Muscle layer of colon (tissue), 2 donors: ENCODE measurements around the gene ARID1B.

Experiments
- H3K27ac ChIP-seq: one replicate; pipeline ENCODE4 v1.7.0; 2013; ENCODE audit warnings: low read depth, mild to moderate bottlenecking, low read length, moderate library complexity
- H3K27me3 ChIP-seq, 2 donors: one replicate each; pipeline ENCODE4 v1.7.0; 2013; ENCODE audit warnings: low read length in 2 of 2, mild to moderate bottlenecking in 2 of 2; ENCODE audit not compliant: insufficient read depth in 2 of 2, control insufficient read depth in 1 of 2
- H3K36me3 ChIP-seq: one replicate; pipeline ENCODE4 v1.7.0; 2013; ENCODE audit warnings: mild to moderate bottlenecking, low read length; ENCODE audit not compliant: insufficient read depth
- H3K4me1 ChIP-seq: one replicate; pipeline ENCODE4 v1.7.0; 2013; ENCODE audit warnings: mild to moderate bottlenecking, low read length; ENCODE audit not compliant: insufficient read depth
- H3K4me3 ChIP-seq, 2 donors: one replicate each; pipeline ENCODE4 v1.7.0; 2013; ENCODE audit warnings: low read length in 2 of 2, low read depth in 1 of 2, mild to moderate bottlenecking in 1 of 2, moderate library complexity in 1 of 2
- H3K9ac ChIP-seq: one replicate; pipeline ENCODE4 v1.7.0; 2013; ENCODE audit warnings: low read length
- H3K9me3 ChIP-seq: one replicate; pipeline ENCODE4 v1.7.0; 2013; ENCODE audit warnings: mild to moderate bottlenecking, low read length
- donor health status: abdominal sarcoma.
- donor health status: Adenocarcinoma of cecum.

Gene ARID1B

DNA sequence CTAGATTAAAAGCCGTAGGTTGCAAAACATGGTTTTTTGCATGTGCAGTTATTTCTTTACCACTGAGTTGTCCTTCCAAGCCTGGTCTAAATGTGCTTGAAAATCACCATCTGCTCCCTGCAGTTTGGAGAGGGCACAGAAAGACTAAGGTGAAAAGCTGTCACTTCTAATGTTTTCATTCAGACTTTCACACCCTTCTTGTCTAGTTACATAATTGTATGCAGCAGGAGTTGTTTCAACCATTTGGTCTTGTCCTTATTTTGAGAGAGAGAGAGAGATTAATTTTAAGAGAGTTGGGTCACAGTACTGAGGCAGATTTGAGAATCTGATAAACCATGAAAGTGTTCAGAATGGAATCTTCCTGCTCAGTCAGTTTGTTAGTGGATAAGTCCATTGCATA, 82.5 kb downstream of the ARID1B start:
- no peaks in the 10 kb centered on the region for H3K9me3 ChIP-seq
- no peak overlapping the region for H3K4me3 ChIP-seq
- H3K4me1 ChIP-seq, result peaks cover 34% of the 10 kb centered on the region
- no peaks in the 10 kb centered on the region for H3K27me3 ChIP-seq
- H3K36me3 ChIP-seq, result no peaks in the 10 kb centered on the region
- H3K27ac ChIP-seq, result no peak overlapping the region
- no peak overlapping the region for H3K9ac ChIP-seq

- no peak overlapping the region for H3K9ac ChIP-seq
- no peaks in the 10 kb centered on the region for H3K27me3 ChIP-seq
- H3K4me1 ChIP-seq, result peaks cover 45% of the 10 kb centered on the region
- H3K4me3 ChIP-seq, result no peak overlapping the region
- H3K27ac ChIP-seq, result no peak overlapping the region
- H3K9me3 ChIP-seq, result no peaks in the 10 kb centered on the region
- no peaks in the 10 kb centered on the region for H3K36me3 ChIP-seq
Observed at GRCh38 chr6:156862711-156863110, 85.5 kb downstream of the ARID1B start.

DNA sequence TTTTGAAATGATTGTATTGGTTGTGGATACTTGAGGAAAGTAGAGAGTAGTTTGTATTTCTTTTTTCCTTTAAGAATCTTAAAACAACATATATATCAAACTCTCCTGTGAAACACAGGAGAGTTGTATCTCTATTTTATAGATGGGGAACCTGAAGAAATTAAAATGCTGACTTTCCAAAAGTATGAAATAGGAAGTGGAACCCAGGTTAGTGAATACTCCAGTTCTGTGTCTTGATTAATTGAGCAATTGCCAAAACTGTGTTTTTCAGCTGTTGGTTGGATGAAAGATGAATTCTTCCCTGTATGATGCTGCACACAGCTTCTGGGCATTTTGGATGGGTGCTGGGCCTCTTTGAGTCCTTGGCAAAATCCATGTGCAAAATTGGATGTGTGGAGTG, 86.3 kb downstream of the ARID1B start:
- H3K4me1 ChIP-seq, result peaks cover 46% of the 10 kb centered on the region
- no peaks in the 10 kb centered on the region for H3K36me3 ChIP-seq
- no peaks in the 10 kb centered on the region for H3K27me3 ChIP-seq
- H3K9ac ChIP-seq, result no peak overlapping the region
- H3K9me3 ChIP-seq, result no peaks in the 10 kb centered on the region
- no peak overlapping the region for H3K27ac ChIP-seq
- no peak overlapping the region for H3K4me3 ChIP-seq

GRCh38 chr6:156864557-156864956, 87.4 kb downstream of the ARID1B start:
- H3K4me1 ChIP-seq, result peaks cover 42% of the 10 kb centered on the region
- H3K27ac ChIP-seq, result no peak overlapping the region
- H3K9me3 ChIP-seq, result no peaks in the 10 kb centered on the region
- H3K27me3 ChIP-seq, result no peaks in the 10 kb centered on the region
- no peak overlapping the region for H3K9ac ChIP-seq
- no peaks in the 10 kb centered on the region for H3K36me3 ChIP-seq
- no peak overlapping the region for H3K4me3 ChIP-seq

DNA sequence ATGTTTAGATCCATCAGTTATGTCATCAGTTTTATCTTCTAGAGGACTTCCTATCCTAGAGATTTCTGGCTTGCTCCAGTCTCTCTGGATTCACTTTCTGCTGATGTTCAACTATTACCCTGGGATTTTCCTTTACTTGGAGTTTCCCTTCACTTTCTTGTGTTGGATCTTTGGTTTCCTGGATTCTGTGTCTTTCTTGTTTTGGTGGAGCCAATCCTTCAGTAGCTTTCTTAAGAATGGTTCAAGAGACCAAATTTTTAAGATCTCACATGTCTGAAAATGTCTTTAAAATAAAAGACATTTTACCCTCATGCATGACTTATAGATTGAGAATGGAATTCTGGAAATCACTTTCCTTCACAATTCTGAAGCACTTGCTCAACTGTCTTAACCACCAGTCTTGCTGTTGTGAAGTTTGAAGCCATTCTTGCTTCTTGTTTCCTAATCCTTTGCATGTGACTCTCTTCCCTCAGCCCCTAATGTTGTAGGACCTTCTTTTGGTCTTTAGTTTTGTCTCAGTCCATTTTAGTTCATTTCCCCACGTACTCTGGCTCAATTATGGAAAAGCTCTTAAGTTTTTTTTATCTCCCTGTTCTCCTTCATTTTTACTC, 87.9 kb downstream of the ARID1B start:
- H3K36me3 ChIP-seq, result no peaks in the 10 kb centered on the region
- no peaks in the 10 kb centered on the region for H3K27me3 ChIP-seq
- H3K9me3 ChIP-seq, result no peaks in the 10 kb centered on the region
- no peak overlapping the region for H3K27ac ChIP-seq
- H3K9ac ChIP-seq, result no peak overlapping the region
- no peak overlapping the region for H3K4me3 ChIP-seq
- H3K4me1 ChIP-seq, result peaks cover 41% of the 10 kb centered on the region

- Histone ChIP-seq H3K4me1 (peaks cover 39% of the 10 kb centered on the region), H3K9me3 (no peaks in the 10 kb centered on the region), H3K36me3 (no peaks in the 10 kb centered on the region), H3K4me3 (no peak overlapping the region), H3K9ac (no peak overlapping the region), H3K27me3 (no peaks in the 10 kb centered on the region), H3K27ac (no peak overlapping the region)
Observed at GRCh38 chr6:156866220-156867015, 89.2 kb downstream of the ARID1B start.

DNA sequence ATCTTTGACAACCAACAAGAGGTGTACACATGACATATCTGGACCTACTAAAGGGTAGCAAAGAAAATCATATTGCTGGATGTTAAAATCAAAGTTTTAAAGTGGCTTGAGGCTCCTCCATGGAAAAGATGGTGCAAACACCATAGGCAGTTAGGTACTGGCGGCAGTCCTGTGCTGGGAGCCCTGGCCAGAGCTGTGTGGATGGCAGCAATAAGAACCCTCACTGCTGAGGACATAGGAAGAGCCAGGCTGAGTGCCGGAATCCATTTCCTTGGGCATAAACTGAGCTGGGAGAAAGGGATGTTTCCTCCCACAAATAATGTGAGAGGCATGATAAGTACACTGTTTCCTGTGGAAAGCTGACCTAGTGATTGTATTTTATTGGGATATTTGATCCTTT, 89.9 kb downstream of the ARID1B start:
- Histone ChIP-seq H3K4me3 (no peak overlapping the region), H3K9ac (no peak overlapping the region), H3K27ac (no peak overlapping the region), H3K9me3 (no peaks in the 10 kb centered on the region), H3K4me1 (peaks cover 38% of the 10 kb centered on the region), H3K27me3 (no peaks in the 10 kb centered on the region), H3K36me3 (no peaks in the 10 kb centered on the region)

GRCh38 chr6:156868385-156868784, 91.2 kb downstream of the ARID1B start:
- no peaks in the 10 kb centered on the region for H3K9me3 ChIP-seq
- H3K4me3 ChIP-seq, result no peak overlapping the region
- no peak overlapping the region for H3K9ac ChIP-seq
- H3K27me3 ChIP-seq, result no peaks in the 10 kb centered on the region
- no peak overlapping the region for H3K27ac ChIP-seq
- H3K36me3 ChIP-seq, result no peaks in the 10 kb centered on the region
- H3K4me1 ChIP-seq, result peaks cover 33% of the 10 kb centered on the region

DNA sequence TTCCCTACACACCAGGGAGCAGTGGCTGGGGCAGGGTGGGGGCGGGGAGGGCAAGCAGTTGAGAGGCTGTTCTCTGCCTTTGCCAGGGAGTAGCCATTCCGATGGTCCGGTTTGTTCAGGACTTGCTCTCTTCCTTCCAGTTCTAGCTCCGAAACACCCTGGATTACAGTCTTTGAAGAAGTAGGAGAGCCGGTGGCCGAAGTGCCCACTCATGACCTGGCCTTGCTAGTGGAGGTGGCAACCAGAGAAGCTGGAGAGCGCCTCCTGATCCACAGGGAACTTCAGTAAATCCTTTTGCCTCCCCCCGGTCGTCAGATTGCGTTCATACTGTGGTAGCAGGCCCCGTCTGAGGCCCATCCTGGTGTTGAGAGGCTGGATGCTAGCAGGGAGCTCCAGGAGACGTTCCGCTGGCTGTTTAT, 92.8 kb downstream of the ARID1B start:
- Histone ChIP-seq H3K4me1 (peaks cover 33% of the 10 kb centered on the region), H3K27ac (no peak overlapping the region), H3K4me3 (no peak overlapping the region), H3K9me3 (no peaks in the 10 kb centered on the region), H3K36me3 (no peaks in the 10 kb centered on the region), H3K9ac (no peak overlapping the region), H3K27me3 (no peaks in the 10 kb centered on the region)

GRCh38 chr6:156870924-156871539, 93.9 kb downstream of the ARID1B start:
- Histone ChIP-seq H3K4me1 (peaks cover 25% of the 10 kb centered on the region), H3K27me3 (no peaks in the 10 kb centered on the region), H3K4me3 (no peak overlapping the region), H3K27ac (no peak overlapping the region), H3K9me3 (no peaks in the 10 kb centered on the region), H3K36me3 (no peaks in the 10 kb centered on the region), H3K9ac (no peak overlapping the region)

- no peaks in the 10 kb centered on the region for H3K27me3 ChIP-seq
- no peak overlapping the region for H3K9ac ChIP-seq
- no peaks in the 10 kb centered on the region for H3K9me3 ChIP-seq
- H3K36me3 ChIP-seq, result no peaks in the 10 kb centered on the region
- no peak overlapping the region for H3K4me3 ChIP-seq
- peaks cover 15% of the 10 kb centered on the region for H3K4me1 ChIP-seq
- H3K27ac ChIP-seq, result no peak overlapping the region
Observed at GRCh38 chr6:156872903-156873302, 95.7 kb downstream of the ARID1B start.
